GM06990 (cell line): Measurements from ENCODE around the gene CAMK1D.

ENCODE experiments used
- DNase-seq: peaks from one replicate; pipeline ENCODE4 v3.0.0-alpha.2; 2011; ENCODE audit not compliant: insufficient read length; ENCODE audit errors: extremely low read depth
- H3K27me3 ChIP-seq: replicated peaks from 2 replicates; pipeline ENCODE4 v1.6.0; 2011; ENCODE audit warnings: low read length; ENCODE audit not compliant: control insufficient read depth, insufficient read depth
- H3K36me3 ChIP-seq: 2 replicates; pipeline ENCODE4 v1.5.1; 2011; ENCODE audit warnings: low read length; ENCODE audit not compliant: control insufficient read depth, insufficient read depth
- H3K4me3 ChIP-seq: replicated peaks from 2 replicates; pipeline ENCODE4 v1.5.1; 2011; ENCODE audit warnings: low read depth, mild to moderate bottlenecking, control low read depth, low read length
- TF ChIP-seq, protein P1 (sequence below): IDR thresholded peaks from 2 replicates; pipeline ENCODE4 v1.5.1; 2011; ENCODE audit warnings: low read length, control low read depth, mild to moderate bottlenecking, inconsistent platforms; ENCODE audit not compliant: insufficient read depth, poor library complexity, severe bottlenecking

The CAMK1D gene

GRCh38 chr10:12400266-12400931 lies 51.1 kb downstream of the CAMK1D start:
- TF ChIP-seq, protein P1, sequence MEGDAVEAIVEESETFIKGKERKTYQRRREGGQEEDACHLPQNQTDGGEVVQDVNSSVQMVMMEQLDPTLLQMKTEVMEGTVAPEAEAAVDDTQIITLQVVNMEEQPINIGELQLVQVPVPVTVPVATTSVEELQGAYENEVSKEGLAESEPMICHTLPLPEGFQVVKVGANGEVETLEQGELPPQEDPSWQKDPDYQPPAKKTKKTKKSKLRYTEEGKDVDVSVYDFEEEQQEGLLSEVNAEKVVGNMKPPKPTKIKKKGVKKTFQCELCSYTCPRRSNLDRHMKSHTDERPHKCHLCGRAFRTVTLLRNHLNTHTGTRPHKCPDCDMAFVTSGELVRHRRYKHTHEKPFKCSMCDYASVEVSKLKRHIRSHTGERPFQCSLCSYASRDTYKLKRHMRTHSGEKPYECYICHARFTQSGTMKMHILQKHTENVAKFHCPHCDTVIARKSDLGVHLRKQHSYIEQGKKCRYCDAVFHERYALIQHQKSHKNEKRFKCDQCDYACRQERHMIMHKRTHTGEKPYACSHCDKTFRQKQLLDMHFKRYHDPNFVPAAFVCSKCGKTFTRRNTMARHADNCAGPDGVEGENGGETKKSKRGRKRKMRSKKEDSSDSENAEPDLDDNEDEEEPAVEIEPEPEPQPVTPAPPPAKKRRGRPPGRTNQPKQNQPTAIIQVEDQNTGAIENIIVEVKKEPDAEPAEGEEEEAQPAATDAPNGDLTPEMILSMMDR = no peak

GRCh38 chr10:12401466-12401865 lies 52.1 kb downstream of the CAMK1D start:
- Histone ChIP-seq H3K36me3 (no peaks in the 10 kb centered on the region; the same call in 1 of the 2 replicates), H3K4me3 (no peak overlapping the region), H3K27me3 (no peaks in the 10 kb centered on the region)
- TF ChIP-seq, protein P1 = no peak
- DNase-seq = no peak

More at GRCh38 chr10:12400266-12400931, 51.1 kb downstream of the CAMK1D start:
- Histone ChIP-seq H3K27me3 (no peaks in the 10 kb centered on the region), H3K36me3 (no peaks in the 10 kb centered on the region; the same call in 1 of the 2 replicates), H3K4me3 (no peak overlapping the region)
- DNase-seq = no peak

DNA sequence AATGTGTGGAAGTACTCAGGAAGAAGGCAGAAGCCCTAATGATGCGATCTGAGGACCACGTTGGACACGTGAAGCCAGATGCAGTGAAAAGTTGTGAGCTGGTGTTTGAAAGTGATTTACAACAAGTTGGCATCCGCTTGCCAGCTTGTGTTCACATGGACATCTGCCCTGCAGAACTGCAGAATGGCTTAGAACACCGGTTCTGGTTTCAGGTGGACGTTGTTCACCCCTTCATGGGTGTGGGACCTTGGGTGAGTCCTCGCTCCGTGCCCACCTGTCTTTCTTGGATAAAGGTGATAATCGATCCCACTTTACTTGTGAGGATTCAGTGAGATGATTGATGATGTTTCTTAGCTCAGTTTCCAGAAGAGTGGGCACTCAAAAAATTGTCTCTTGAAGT lies 53.8 kb downstream of the CAMK1D start:
- no peak for DNase-seq
- no peaks in the 10 kb centered on the region; the same call in 1 of the 2 replicates for H3K36me3 ChIP-seq
- TF ChIP-seq, protein P1 = no peak

DNA sequence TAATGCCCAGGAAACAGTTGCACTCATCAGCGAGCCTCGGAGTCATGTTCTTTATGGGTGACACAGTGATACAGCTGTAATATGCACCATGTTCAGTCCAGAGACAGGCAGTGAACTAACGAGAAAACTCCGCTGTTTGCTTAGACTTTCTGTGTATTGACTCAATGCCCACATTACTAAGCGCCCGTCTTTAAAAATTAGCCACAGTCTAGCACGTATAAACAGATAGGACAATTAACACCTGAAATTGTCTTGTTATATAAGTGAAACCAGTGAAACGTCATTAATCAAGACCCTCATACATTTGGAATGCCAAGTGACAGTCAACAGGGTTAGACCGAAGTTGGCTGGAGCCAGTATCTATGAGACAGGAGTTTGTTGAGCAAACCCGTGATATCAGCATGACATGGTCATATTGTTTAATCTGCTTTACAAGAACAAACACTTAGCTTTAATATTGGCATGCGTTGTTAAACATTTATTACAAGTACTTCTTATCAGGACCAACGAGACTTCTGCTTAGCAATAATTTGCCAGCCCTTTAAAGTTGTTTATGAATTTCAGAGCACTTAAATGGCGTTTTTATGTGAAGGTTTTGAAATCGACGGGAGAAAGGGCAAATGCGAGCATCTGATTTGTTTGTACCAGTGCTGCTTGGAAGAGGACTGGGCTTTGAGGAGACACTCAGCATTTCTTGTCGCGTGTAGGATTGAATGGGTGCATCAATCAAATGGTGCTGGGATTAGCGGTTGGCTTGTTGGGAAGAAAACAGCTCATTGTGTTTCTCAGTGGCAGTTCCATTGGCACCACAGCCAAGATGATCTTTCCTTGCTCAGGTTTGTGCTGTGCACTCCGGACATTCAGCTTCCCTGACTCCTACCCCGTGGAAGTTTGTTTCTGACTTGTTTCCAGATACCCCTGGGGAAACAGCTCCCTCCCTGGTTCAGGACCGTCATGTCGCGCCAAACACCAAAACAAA lies 56.3 kb downstream of the CAMK1D start:
- H3K27me3 ChIP-seq = no peaks in the 10 kb centered on the region
- H3K36me3 ChIP-seq = no peaks in the 10 kb centered on the region; the same call in 1 of the 2 replicates
- no peak overlapping the region for H3K4me3 ChIP-seq
- TF ChIP-seq, protein P1 = no peak
- no peak for DNase-seq

More for the DNA sequence above, 53.8 kb downstream of the CAMK1D start:
- Histone ChIP-seq H3K4me3 (no peak overlapping the region), H3K27me3 (no peaks in the 10 kb centered on the region)

DNA sequence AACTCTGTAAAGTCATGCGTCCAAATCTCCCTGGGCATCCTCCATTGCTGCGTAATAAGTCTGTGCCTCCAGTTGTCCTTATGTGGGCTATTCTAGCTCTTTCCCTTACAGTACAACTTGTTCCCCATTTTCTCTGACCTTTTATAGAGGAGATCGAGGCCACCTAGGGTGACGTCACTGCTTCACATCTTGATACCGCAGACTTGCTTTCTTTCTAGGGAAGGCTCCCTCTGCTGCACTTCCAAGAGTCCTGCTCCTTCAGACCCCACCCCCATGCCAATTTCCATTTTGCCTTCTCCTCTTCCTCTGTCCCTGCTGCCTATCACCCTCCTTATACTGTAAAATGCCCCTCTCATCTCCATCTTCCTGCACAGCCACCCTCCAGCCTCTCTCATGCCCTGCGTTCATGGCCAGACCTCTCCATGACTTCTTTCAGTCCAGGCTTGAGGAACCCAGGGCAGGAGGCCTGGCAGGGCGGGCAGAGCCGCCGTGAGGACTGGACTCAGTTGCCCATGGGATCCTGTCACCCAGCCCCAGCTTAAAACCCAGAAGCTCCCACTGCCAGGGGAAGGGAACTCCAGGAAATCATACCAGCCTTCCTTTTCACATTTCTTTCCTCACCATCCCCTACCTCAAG lies 57.5 kb downstream of the CAMK1D start:
- no peaks in the 10 kb centered on the region; the same call in 1 of the 2 replicates for H3K36me3 ChIP-seq
- TF ChIP-seq, protein P1 = no peak
- DNase-seq = no peak
- H3K4me3 ChIP-seq = no peak overlapping the region
- H3K27me3 ChIP-seq = no peaks in the 10 kb centered on the region
